Measurements from ENCODE around the gene ANO1.

DNA sequence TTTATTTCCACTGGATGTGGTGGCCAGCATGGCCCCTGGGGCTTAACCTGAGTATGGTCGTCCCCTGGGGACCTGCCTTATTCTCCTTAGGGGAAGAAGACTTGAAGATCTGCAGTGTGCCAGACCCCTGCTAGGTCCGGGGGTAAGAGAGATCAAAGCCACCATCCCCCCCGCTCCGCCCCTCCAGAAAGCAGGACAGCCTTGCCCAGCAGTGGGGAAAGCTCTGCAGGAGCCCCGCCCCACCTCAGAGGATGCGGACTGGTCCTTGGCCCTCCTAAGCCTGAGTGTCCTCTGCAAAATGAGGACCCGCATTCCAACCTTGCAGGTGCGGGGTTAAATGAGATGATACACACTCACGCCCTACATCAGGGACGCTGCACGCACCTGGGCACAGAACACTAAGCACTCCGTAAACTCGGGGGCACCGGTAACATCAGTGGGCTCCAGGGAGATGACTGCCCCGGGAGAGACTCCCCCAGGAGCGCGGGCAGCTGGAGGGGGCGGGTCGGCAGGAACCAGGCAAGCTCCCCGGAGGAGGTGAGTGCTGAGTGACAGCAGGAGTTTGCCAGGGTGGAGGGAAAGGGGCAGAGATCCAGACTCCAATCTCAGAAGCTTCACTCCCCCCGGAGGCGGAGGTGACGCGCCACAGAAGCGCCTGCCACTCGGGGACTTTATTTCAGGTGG is 564 bp upstream of the ANO1 start:
- TF ChIP-seq CTCF (IDR thresholded peaks at IDR 0.05) (no peak), POLR2AphosphoS5 (IDR thresholded peaks at IDR 0.05) (no peak), POLR2A (IDR thresholded peaks at IDR 0.05) (no peak)

Measured in breast epithelium (tissue), 3 donors.